MM.1S (cell line): Measurements from ENCODE around the gene DCLK1.

Experiments used
- DNase-seq: peaks from one replicate; pipeline ENCODE4 v3.0.0-alpha.2; 2015
- H2AFZ ChIP-seq: fragments of 300-600 bp; sonication (generic); 2 replicates; pipeline ENCODE4 v1.6.0; 2016; ENCODE audit warnings: antibody characterized with exemption, low read length
- H3F3A ChIP-seq: fragments of 300-600 bp; sonication (generic); 2 replicates; pipeline ENCODE4 v1.6.1; 2016; ENCODE audit warnings: mild to moderate bottlenecking, antibody characterized with exemption, low read length, moderate library complexity, mixed read lengths; ENCODE audit not compliant: insufficient read depth
- H3K27ac ChIP-seq: fragments of 300-600 bp; sonication (generic); 2 replicates; pipeline ENCODE4 v1.5.1; 2016; ENCODE audit warnings: mild to moderate bottlenecking, low read length
- H3K27me3 ChIP-seq: fragments of 300-600 bp; sonication (generic); replicated peaks from 2 replicates; pipeline ENCODE4 v1.6.0; 2016; ENCODE audit warnings: low read length; ENCODE audit not compliant: insufficient read depth
- H3K36me3 ChIP-seq: fragments of 300-600 bp; sonication (generic); replicated peaks from 2 replicates; pipeline ENCODE4 v1.6.1; 2016; ENCODE audit warnings: mild to moderate bottlenecking, low read length, mixed read lengths; ENCODE audit not compliant: insufficient read depth
- H3K4me1 ChIP-seq: fragments of 300-600 bp; sonication (generic); 2 replicates; pipeline ENCODE4 v1.6.1; 2016; ENCODE audit warnings: low read length, mixed read lengths
- H3K4me2 ChIP-seq: fragments of 300-600 bp; sonication (generic); 2 replicates; pipeline ENCODE4 v1.6.0; 2016; ENCODE audit warnings: low read depth, low read length
- H3K4me3 ChIP-seq: fragments of 300-600 bp; sonication (generic); 2 replicates; pipeline ENCODE4 v1.5.1; 2016; ENCODE audit warnings: low read length, mixed read lengths
- H3K79me2 ChIP-seq: fragments of 300-600 bp; sonication (generic); 2 replicates; pipeline ENCODE4 v1.6.1; 2016; ENCODE audit warnings: mixed run types, low read length, mixed read lengths
- H3K9ac ChIP-seq: fragments of 300-600 bp; sonication (generic); 2 replicates; pipeline ENCODE4 v1.6.1; 2016; ENCODE audit warnings: low read length, mixed read lengths
- H3K9me2 ChIP-seq: fragments of 300-600 bp; sonication (generic); replicated peaks from 2 replicates; pipeline ENCODE4 v1.6.1; 2016; ENCODE audit warnings: mild to moderate bottlenecking, low read length, mixed read lengths; ENCODE audit not compliant: insufficient read depth
- H3K9me3 ChIP-seq: fragments of 300-600 bp; sonication (generic); replicated peaks from 2 replicates; pipeline ENCODE4 v1.6.1; 2016; ENCODE audit warnings: mild to moderate bottlenecking, low read length, mixed read lengths; ENCODE audit not compliant: insufficient read depth
- H4K20me1 ChIP-seq: fragments of 300-600 bp; sonication (generic); 2 replicates; pipeline ENCODE4 v1.6.1; 2016; ENCODE audit warnings: mild to moderate bottlenecking, low read length, moderate library complexity, mixed read lengths; ENCODE audit not compliant: insufficient read depth
- CTCF ChIP-seq: fragments of 300-600 bp; sonication (generic); IDR thresholded peaks from 2 replicates; pipeline ENCODE4 v1.5.1; 2016; ENCODE audit warnings: antibody characterized with exemption, low read length, mixed read lengths
- EZH2 ChIP-seq: fragments of 300-600 bp; sonication (generic); optimal IDR thresholded peaks from 2 replicates; pipeline ENCODE3; 2017; ENCODE audit warnings: low read depth, mild to moderate bottlenecking, antibody characterized with exemption, low read length, mixed read lengths
- EZH2phosphoT487 ChIP-seq: fragments of 300-600 bp; sonication (generic); IDR thresholded peaks from 2 replicates; pipeline ENCODE4 v1.6.1; 2018; ENCODE audit warnings: antibody characterized with exemption, low read length

The DCLK1 gene

GRCh38 chr13:35817642-35818607, 313.3 kb downstream of the DCLK1 start:
- no peak overlapping the region for H3K9ac ChIP-seq
- no peak overlapping the region for H3K4me2 ChIP-seq
- no peaks in the 10 kb centered on the region for H3K79me2 ChIP-seq
- no peaks in the 10 kb centered on the region for H3K27me3 ChIP-seq
- H2AFZ ChIP-seq, result no peak overlapping the region
- no peak overlapping the region for H3K4me3 ChIP-seq
- no peak overlapping the region for H3K27ac ChIP-seq
- H3K4me1 ChIP-seq, result no peaks in the 10 kb centered on the region
- no peaks in the 10 kb centered on the region for H3K36me3 ChIP-seq
- no peak for DNase-seq
- H3K9me2 ChIP-seq, result no peaks in the 10 kb centered on the region
- TF ChIP-seq CTCF (no peak), EZH2 (no peak), EZH2phosphoT487 (no peak)
- H3F3A ChIP-seq, result no peaks in the 10 kb centered on the region
- H4K20me1 ChIP-seq, result no peaks in the 10 kb centered on the region
- H3K9me3 ChIP-seq, result no peaks in the 10 kb centered on the region

GRCh38 chr13:35814605-35815011, 316.6 kb downstream of the DCLK1 start:
- TF ChIP-seq CTCF (no peak), EZH2phosphoT487 (no peak)
- H3K4me1 ChIP-seq, result no peaks in the 10 kb centered on the region
- DNase-seq, result no peak
- H3F3A ChIP-seq, result no peaks in the 10 kb centered on the region
- H3K4me3 ChIP-seq, result no peak overlapping the region
- H3K9me2 ChIP-seq, result no peaks in the 10 kb centered on the region
- no peak overlapping the region for H3K4me2 ChIP-seq
- H3K79me2 ChIP-seq, result no peaks in the 10 kb centered on the region
- H3K27ac ChIP-seq, result no peak overlapping the region
- H3K9me3 ChIP-seq, result no peaks in the 10 kb centered on the region
- no peaks in the 10 kb centered on the region for H4K20me1 ChIP-seq
- H3K9ac ChIP-seq, result no peak overlapping the region
- H3K27me3 ChIP-seq, result no peaks in the 10 kb centered on the region
- no peak overlapping the region for H2AFZ ChIP-seq
- H3K36me3 ChIP-seq, result no peaks in the 10 kb centered on the region

GRCh38 chr13:35812736-35813135, 318.4 kb downstream of the DCLK1 start:
- H3K9me2 ChIP-seq, result no peaks in the 10 kb centered on the region

More at GRCh38 chr13:35812736-35813135, 318.4 kb downstream of the DCLK1 start:
- Histone ChIP-seq H2AFZ (no peak overlapping the region), H3F3A (no peaks in the 10 kb centered on the region), H3K9ac (no peak overlapping the region), H3K4me3 (no peak overlapping the region), H3K4me2 (no peak overlapping the region), H3K4me1 (no peaks in the 10 kb centered on the region), H3K36me3 (no peaks in the 10 kb centered on the region), H3K79me2 (no peaks in the 10 kb centered on the region), H3K27ac (no peak overlapping the region), H3K27me3 (no peaks in the 10 kb centered on the region), H4K20me1 (no peaks in the 10 kb centered on the region), H3K9me3 (no peaks in the 10 kb centered on the region)
- DNase-seq, result no peak
- TF ChIP-seq EZH2phosphoT487, result no peak
- TF ChIP-seq EZH2, result no peak
- no peak for TF ChIP-seq CTCF
